NCI-H460 (cell line): ENCODE results near the gene UGT1A5. TPM values are rescaled to one million over a fixed set of nuclear protein-coding genes. Genes with fewer than 3 reads are reported as not detected.
"Not testable (repeated sequence)": the region's sequence is repeated elsewhere in the genome, so short reads cannot be mapped to it uniquely, and the experiment has no call there.

Source experiments
- DNase-seq: peaks from one replicate; pipeline ENCODE4 v3.0.0-alpha.2; 2016; ENCODE audit warnings: low read depth; ENCODE audit errors: extremely low read depth
- total RNA-seq: library from RNA; depleted of rRNA; stranded (reverse); fragments of >200 nt; shearing (Covaris generic); gene quantifications from 2 replicates; pipeline ENCODE4 v1.2.3, GENCODE V29; 2014

Gene UGT1A5
- total RNA-seq, 1 experiment from 2014 or later, result not detected

DNA sequence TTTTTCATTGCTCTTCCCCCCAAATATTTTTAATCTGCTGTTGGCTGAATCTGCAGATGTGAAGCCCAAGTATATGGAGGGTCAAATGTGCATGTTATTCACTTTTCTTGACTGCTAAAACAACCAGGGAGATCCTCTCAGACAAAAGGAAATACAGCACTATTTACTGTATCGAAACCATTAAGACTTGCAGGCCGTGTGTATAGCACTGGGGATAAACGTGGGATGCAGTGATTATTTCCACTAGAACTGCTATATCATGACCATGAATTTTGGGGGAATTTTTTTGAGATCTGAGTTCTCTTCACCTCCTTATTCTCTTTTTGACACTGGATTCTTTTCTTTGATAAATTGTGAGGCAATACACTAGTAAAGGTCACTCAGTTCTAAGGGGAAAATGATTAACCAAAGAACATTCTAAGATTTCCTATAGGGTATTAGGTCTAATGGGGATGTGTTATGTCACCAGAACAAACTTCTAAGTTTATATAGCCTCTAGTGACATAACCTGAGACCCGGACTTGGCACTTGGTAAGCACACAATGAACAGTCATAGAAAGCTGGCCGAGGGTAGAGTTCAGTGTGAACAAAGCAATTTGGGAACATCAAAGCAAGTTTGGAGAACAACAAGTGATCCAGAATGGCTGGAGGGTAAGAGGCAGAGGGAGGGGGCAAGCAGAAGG, 32.5 kb downstream of the UGT1A5 start:
- DNase-seq, result no peak

GRCh38 chr2:233745838-233746237, 33.1 kb downstream of the UGT1A5 start:
- DNase-seq, result not testable (repeated sequence)

DNA sequence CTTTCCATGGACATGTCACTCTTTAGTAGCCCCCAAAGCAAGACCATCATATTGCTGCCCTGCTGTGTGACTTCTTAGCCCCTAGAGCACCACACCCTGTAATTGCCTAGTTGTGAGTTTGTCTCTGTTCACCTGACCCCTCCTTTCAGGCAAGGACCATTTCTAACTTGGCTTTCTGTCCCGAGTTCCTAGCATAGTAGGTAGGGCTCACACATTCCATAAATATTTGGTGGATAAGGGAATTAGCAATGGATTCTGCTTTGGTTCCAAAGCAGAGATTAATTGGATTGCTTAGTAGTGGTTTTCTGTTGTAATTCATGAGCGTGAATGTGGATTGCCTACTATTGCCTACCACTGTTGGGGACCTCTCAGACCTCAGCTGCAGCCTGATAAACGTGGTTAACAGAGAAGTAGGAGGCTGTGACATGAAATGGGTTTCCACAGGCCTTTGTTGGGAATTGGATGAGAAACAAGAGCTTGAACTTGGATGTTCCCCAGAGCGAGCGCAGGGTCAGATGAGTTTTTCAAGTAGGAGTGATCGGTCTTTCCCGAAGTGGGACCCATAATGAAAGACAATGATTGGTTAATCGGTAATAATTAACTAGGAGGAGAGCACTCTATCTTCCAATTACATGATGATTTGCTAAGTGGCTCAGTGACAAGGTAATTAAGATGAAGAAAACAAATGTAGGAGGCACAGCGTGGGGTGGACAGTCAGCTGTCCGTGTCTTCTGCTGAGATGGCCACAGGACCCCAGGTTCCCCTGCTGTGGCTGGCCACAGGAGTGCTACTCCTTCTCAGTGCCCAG, 34.0 kb downstream of the UGT1A5 start:
- no peak for DNase-seq

DNA sequence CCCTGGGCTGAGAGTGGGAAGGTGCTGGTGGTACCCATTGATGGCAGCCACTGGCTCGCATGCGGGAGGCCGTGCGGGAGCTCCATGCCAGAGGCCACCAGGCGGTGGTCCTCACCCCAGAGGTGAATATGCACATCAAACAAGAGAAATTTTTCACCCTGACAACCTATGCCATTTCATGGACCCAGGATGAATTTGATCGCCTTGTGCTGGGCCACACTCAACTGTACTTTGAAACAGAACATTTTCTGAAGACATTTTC, 34.5 kb downstream of the UGT1A5 start:
- no peak for DNase-seq

GRCh38 chr2:233750689-233751088, 38.0 kb downstream of the UGT1A5 start:
- not testable (repeated sequence) for DNase-seq

GRCh38 chr2:233751212-233752009, 38.7 kb downstream of the UGT1A5 start:
- not testable (repeated sequence) for DNase-seq

DNA sequence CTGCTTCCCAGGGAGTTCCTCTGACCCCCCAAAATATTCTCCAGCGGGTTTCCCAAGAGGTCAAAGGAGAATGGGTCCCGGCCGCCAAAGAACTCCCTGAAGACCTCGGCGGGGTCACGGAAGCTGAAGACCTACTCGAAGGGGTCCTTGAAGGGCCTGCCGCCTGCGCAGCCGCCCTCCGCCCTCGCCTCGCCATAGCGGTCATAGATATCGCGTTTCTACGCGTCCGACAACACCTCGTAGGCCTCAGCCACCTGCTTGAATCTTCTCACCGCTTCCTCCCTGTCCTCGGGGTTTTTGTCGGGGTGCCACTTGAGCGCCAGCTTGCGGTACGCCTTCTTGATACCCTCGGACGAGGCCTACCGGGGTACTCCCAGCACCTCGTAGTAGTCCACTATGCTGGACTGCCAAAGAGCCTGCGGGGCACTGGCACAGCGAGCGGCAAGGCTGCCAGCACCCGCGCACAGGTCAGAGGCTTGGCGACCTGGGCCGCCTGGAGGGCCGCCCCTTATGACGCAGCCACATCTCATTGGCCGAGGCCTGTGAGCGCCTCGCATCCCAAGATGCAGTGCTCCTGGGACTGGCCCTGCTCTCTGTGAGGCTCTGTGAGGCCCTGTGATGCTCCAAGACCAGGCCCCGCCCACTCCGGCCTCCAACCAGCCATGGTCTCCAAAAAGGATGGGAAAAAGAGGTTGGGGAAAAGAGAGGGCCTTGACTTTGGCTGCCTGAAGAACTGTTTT, 42.3 kb downstream of the UGT1A5 start:
- no peak for DNase-seq

DNA sequence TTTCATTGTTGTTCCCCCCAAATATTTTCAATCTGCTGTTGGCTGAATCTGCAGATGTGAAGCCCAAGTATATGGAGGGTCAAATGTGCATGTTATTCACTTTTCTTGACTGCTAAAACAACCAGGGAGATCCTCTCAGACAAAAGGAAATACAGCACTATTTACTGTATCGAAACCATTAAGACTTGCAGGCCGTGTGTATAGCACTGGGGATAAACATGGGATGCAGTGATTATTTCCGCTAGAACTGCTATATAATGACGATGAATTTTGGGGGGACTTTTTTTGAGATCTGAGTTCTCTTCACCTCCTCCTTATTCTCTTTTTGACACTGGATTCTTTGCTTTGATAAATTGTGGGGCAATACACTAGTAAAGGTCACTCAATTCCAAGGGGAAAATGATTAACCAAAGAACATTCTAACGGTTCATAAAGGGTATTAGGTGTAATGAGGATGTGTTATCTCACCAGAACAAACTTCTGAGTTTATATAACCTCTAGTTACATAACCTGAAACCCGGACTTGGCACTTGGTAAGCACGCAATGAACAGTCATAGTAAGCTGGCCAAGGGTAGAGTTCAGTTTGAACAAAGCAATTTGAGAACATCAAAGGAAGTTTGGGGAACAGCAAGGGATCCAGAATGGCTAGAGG, 43.8 kb downstream of the UGT1A5 start:
- no peak for DNase-seq

GRCh38 chr2:233758141-233758540, 45.4 kb downstream of the UGT1A5 start:
- no peak for DNase-seq

- no peak for DNase-seq
Measured at GRCh38 chr2:233758849-233759248, 46.1 kb downstream of the UGT1A5 start.

GRCh38 chr2:233760043-233760442, 47.3 kb downstream of the UGT1A5 start, which contains the start of gene UGT1A1:
Gene UGT1A1 (plus strand): TSS chr2:233760270. CDS start chr2:233760288, 18 bp downstream.
- no peak for DNase-seq

- DNase-seq, result no peak
Measured at GRCh38 chr2:233761040-233761769, 48.5 kb downstream of the UGT1A5 start.

DNA sequence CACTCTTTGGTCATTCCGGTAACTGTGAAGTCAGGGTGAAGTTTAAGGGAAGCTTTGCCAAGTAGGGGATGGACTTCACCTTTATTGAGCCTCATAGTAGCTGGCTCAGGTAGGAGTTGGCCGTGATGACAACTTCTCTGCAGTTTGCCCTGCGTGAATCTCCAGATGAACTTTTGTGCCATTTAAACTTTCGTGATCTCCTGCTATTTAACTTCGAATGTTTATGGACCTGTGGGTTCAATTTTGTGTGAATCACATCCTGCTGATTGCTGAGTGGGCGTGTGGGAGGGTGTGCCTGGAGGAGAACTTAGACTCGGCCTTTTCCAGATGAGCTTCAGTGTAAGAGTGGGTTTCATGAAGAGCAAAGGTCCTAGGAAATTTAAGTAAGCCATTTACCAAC, 51.6 kb downstream of the UGT1A5 start:
- DNase-seq, result no peak

GRCh38 chr2:233764761-233765160, 52.1 kb downstream of the UGT1A5 start:
- no peak for DNase-seq

GRCh38 chr2:233766416-233766815, 53.7 kb downstream of the UGT1A5 start:
- DNase-seq, result no peak

- no peak for DNase-seq
Measured at GRCh38 chr2:233768076-233768475, 55.4 kb downstream of the UGT1A5 start.

GRCh38 chr2:233769260-233769659, 56.6 kb downstream of the UGT1A5 start:
- DNase-seq, result no peak

DNA sequence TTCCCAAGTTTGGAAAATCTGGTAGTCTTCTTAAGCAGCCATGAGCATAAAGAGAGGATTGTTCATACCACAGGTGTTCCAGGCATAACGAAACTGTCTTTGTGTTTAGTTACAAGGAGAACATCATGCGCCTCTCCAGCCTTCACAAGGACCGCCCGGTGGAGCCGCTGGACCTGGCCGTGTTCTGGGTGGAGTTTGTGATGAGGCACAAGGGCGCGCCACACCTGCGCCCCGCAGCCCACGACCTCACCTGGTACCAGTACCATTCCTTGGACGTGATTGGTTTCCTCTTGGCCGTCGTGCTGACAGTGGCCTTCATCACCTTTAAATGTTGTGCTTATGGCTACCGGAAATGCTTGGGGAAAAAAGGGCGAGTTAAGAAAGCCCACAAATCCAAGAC, 59.4 kb downstream of the UGT1A5 start:
- DNase-seq, result no peak

DNA sequence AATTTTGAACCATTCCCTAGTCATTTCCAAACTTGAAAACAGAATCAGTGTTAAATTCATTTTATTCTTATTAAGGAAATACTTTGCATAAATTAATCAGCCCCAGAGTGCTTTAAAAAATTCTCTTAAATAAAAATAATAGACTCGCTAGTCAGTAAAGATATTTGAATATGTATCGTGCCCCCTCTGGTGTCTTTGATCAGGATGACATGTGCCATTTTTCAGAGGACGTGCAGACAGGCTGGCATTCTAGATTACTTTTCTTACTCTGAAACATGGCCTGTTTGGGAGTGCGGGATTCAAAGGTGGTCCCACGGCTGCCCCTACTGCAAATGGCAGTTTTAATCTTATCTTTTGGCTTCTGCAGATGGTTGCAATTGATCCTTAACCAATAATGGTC, 59.9 kb downstream of the UGT1A5 start:
- peak; percentile 30 for DNase-seq

DNA sequence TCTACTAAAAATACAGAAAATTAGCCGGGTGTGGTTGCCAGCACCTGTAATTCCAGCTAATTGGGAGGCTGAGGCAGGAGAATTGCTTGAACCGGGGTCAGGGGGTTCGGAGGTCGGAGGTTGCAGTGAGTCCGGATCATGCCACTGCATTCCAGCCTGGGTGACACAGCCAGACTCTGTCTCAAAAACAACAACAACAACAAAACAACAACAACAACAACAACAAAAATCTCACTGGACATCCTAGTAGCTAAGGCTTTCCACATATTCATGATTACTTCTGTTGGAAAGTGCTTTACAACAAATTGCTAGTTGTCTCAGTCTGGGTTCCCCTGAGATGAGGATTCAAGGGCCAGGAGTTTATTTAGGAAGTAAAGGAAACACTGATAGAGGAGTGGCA, 61.1 kb downstream of the UGT1A5 start:
- DNase-seq, result no peak
